GM12878 (cell line): ENCODE measurements around the gene CLEC4E.
"Not testable (repeated sequence)": the region's sequence is repeated elsewhere in the genome, so short reads cannot be mapped to it uniquely, and the experiment has no call there.

ENCODE experiments used
- CEBPB ChIP-seq, 2 experiments: fragments of 150-350 bp in 1 of 2; IDR thresholded peaks; 2 replicates each; pipeline ENCODE4 v1.6.1; 2012 to 2014; ENCODE audit warnings: low read depth in 2 of 2, low read length in 2 of 2, borderline replicate concordance in 1 of 2, inconsistent platforms in 1 of 2
- EP300 ChIP-seq, 2 experiments: fragments of 150-350 bp in 1 of 2; IDR thresholded peaks; 2 replicates each; pipeline ENCODE4 v1.6.1; 2011 to 2012; ENCODE audit warnings: low read depth in 2 of 2, low read length in 2 of 2, borderline replicate concordance in 1 of 2, improper control_type of control experiment in 1 of 2, inconsistent platforms in 1 of 2; ENCODE audit not compliant: control insufficient read depth in 1 of 2
- PAX5 ChIP-seq: IDR thresholded peaks from 2 replicates; pipeline ENCODE4 v1.6.1; 2011; ENCODE audit warnings: low read depth, low read length, borderline replicate concordance
- RFX5 ChIP-seq: IDR thresholded peaks from 2 replicates; pipeline ENCODE4 v1.6.1; 2011; ENCODE audit warnings: low read depth, low read length, improper control_type of control experiment
- TF ChIP-seq, protein P1 (sequence below): fragments of 450-650 bp; IDR thresholded peaks from 2 replicates; pipeline ENCODE4 v1.6.1; 2017; ENCODE audit warnings: mild to moderate bottlenecking

DNA sequence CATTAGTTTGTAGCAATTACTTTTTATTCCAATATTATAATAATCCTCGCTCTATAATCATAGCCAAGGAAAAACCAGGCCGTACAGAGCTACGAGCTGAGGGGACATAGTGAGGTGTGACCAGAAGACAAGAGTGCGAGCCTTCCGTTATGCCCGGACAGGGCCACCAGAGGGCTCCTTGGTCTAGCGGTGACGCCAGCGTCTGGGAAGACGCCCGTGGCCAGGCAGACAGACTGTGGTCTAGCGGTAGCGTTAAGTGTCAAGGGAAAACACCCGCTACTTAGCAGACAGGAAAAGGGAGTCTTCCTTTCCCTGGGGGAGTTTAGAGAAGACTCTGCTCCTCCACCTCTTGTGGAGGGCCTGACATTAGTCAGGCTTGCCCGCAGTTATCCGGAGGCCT, 2.9 kb downstream of the CLEC4E start:
- not testable (repeated sequence) for TF ChIP-seq EP300 (IDR thresholded peaks at IDR 0.05; ENCODE audit: borderline replicate concordance in 1 of 2, control insufficient read depth in 1 of 2, low read depth in 2 of 2, low read length in 2 of 2); CEBPB (IDR thresholded peaks at IDR 0.05; ENCODE audit: borderline replicate concordance in 1 of 2, low read depth in 2 of 2, low read length in 2 of 2); PAX5; RFX5
- TF ChIP-seq, protein P1, sequence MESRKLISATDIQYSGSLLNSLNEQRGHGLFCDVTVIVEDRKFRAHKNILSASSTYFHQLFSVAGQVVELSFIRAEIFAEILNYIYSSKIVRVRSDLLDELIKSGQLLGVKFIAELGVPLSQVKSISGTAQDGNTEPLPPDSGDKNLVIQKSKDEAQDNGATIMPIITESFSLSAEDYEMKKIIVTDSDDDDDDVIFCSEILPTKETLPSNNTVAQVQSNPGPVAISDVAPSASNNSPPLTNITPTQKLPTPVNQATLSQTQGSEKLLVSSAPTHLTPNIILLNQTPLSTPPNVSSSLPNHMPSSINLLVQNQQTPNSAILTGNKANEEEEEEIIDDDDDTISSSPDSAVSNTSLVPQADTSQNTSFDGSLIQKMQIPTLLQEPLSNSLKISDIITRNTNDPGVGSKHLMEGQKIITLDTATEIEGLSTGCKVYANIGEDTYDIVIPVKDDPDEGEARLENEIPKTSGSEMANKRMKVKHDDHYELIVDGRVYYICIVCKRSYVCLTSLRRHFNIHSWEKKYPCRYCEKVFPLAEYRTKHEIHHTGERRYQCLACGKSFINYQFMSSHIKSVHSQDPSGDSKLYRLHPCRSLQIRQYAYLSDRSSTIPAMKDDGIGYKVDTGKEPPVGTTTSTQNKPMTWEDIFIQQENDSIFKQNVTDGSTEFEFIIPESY = peak; percentile 32; the same call in 1 of the 2 replicates
